ENCODE data around the gene MSLN. TPM values are rescaled to one million over a fixed set of nuclear protein-coding genes. Genes with fewer than 3 reads are reported as not detected.

Gene MSLN
- total and polyA plus RNA-seq, 9 of the 15 experiments (the other 6 are each of a cell fraction or from before 2014, with no cell fraction given): not detected

GRCh38 chr16:807347-808084 is 47.0 kb downstream of the MSLN start (continued):
- TF ChIP-seq BCLAF1 (IDR thresholded peaks at IDR 0.05; ENCODE audit: borderline replicate concordance in 1 of 2, control insufficient read depth in 1 of 2, low read depth in 2 of 2, low read length in 1 of 2) (no peak), ZFPM2 (CRISPR knock-in tag; IDR thresholded peaks at IDR 0.05) (no peak), ZNF239 (CRISPR knock-in tag; IDR thresholded peaks at IDR 0.05) (no peak), EZH2 (IDR thresholded peaks at IDR 0.05; ENCODE audit: borderline replicate concordance, low read depth, low read length) (no peak), ZNF778 (CRISPR knock-in tag; IDR thresholded peaks at IDR 0.05) (no peak), MTA3 (IDR thresholded peaks at IDR 0.05; ENCODE audit: borderline replicate concordance) (peak; percentile 75; the same call in 1 of the 2 replicates), L3MBTL2 (IDR thresholded peaks at IDR 0.05) (peak; percentile 96), TSC22D4 (tag; IDR thresholded peaks at IDR 0.05) (no peak), ZNF79 (CRISPR knock-in tag; IDR thresholded peaks at IDR 0.05; ENCODE audit: low read depth) (no peak), ZNF408 (CRISPR knock-in tag; IDR thresholded peaks at IDR 0.05; ENCODE audit: low read depth) (no peak), IFI16 (CRISPR knock-in tag; IDR thresholded peaks at IDR 0.05) (no peak), SIN3A (IDR thresholded peaks at IDR 0.05; ENCODE audit: borderline replicate concordance in 2 of 2, control insufficient read depth in 1 of 2, low read depth in 2 of 2, low read length in 2 of 2) (peak; percentile 49 to 71; a peak in 2 of 4 replicates), EP300 (IDR thresholded peaks at IDR 0.05; ENCODE audit: low read length) (no peak), REST (IDR thresholded peaks at IDR 0.05; ENCODE audit: borderline replicate concordance) (no peak), REST (CRISPR knock-in tag; IDR thresholded peaks at IDR 0.05; ENCODE audit: low read depth) (peak; percentile 66), RBM14 (IDR thresholded peaks at IDR 0.05; ENCODE audit: borderline replicate concordance, insufficient read depth, low read depth, low read length) (no peak), NR1H2 (CRISPR knock-in tag; IDR thresholded peaks at IDR 0.05) (peak; percentile 10; the same call in 1 of the 2 replicates)
